Activated CD4-positive, alpha-beta T cell treated with anti-CD3 and anti-CD28 coated beads for 4 hours (primary cell): ENCODE results near the gene CCDC88B.

Experiments used
- DNase-seq, 2 donors: peaks; one replicate each; pipeline ENCODE4 v3.0.0-alpha.2; 2020

The CCDC88B gene

GRCh38 chr11:64384028-64384737, 44.2 kb downstream of the CCDC88B start:
- no peak for DNase-seq

GRCh38 chr11:64384981-64385944, 45.3 kb downstream of the CCDC88B start:
- DNase-seq, result no peak

- no peak for DNase-seq
Observed at GRCh38 chr11:64385945-64386704, 46.1 kb downstream of the CCDC88B start.

- DNase-seq, result no peak
Observed at GRCh38 chr11:64387916-64388315, 47.9 kb downstream of the CCDC88B start.

GRCh38 chr11:64388894-64389293, 48.9 kb downstream of the CCDC88B start:
- no peak for DNase-seq

GRCh38 chr11:64389851-64390250, 49.8 kb downstream of the CCDC88B start:
- DNase-seq, result no peak

- DNase-seq, result no peak
Observed at GRCh38 chr11:64390558-64390957, 50.6 kb downstream of the CCDC88B start.

- DNase-seq, result no peak
Observed at GRCh38 chr11:64391839-64392238, 51.8 kb downstream of the CCDC88B start.

GRCh38 chr11:64395545-64396078, 55.6 kb downstream of the CCDC88B start:
- no peak for DNase-seq

GRCh38 chr11:64396079-64396591, 56.1 kb downstream of the CCDC88B start:
- no peak for DNase-seq

GRCh38 chr11:64400102-64400501, 60.1 kb downstream of the CCDC88B start:
- DNase-seq, result no peak

GRCh38 chr11:64400667-64401066, 60.7 kb downstream of the CCDC88B start:
- no peak for DNase-seq

- DNase-seq, result no peak
Observed at GRCh38 chr11:64401775-64402174, 61.8 kb downstream of the CCDC88B start.

GRCh38 chr11:64403106-64403505, 63.1 kb downstream of the CCDC88B start:
- DNase-seq, result no peak

GRCh38 chr11:64406221-64406946, 66.4 kb downstream of the CCDC88B start:
- no peak for DNase-seq
